Hepatocyte (in vitro differentiated cells): ENCODE results near the gene RBM12. TPM values are rescaled to one million over a fixed set of nuclear protein-coding genes. Genes with fewer than 3 reads are reported as not detected.

ENCODE experiments used
- DNase-seq: peaks from one replicate; pipeline ENCODE4 v3.0.0-alpha.2; 2016; ENCODE audit warnings: low spot score
- H2AFZ ChIP-seq: fragments of 200-600 bp; sonication (generic); 2 replicates; pipeline ENCODE4 v1.6.0; 2016; ENCODE audit warnings: antibody characterized with exemption, mild to moderate bottlenecking
- H3K27ac ChIP-seq: fragments of 200-600 bp; sonication (generic); 2 replicates; pipeline ENCODE4 v1.5.1; 2016; ENCODE audit warnings: mild to moderate bottlenecking
- H3K27me3 ChIP-seq: fragments of 200-600 bp; sonication (generic); 2 replicates; pipeline ENCODE4 v1.6.1; 2016
- H3K36me3 ChIP-seq: fragments of 200-600 bp; sonication (generic); replicated peaks from 2 replicates; pipeline ENCODE4 v1.5.1; 2016; ENCODE audit warnings: low read depth; ENCODE audit not compliant: insufficient read depth
- H3K4me1 ChIP-seq: fragments of 200-600 bp; sonication (generic); 2 replicates; pipeline ENCODE4 v1.5.1; 2016; ENCODE audit warnings: mild to moderate bottlenecking, moderate library complexity; ENCODE audit not compliant: insufficient read depth
- H3K4me2 ChIP-seq: fragments of 200-600 bp; sonication (generic); 2 replicates; pipeline ENCODE4 v1.6.0; 2016
- H3K4me3 ChIP-seq: fragments of 200-600 bp; sonication (generic); 2 replicates; pipeline ENCODE4 v1.5.1; 2016; ENCODE audit warnings: mild to moderate bottlenecking
- H3K79me2 ChIP-seq: fragments of 200-600 bp; sonication (generic); 2 replicates; pipeline ENCODE4 v1.6.0; 2017; ENCODE audit warnings: mild to moderate bottlenecking
- H3K9me2 ChIP-seq: fragments of 200-600 bp; sonication (generic); replicated peaks from 2 replicates; pipeline ENCODE4 v1.6.0; 2017; ENCODE audit warnings: mild to moderate bottlenecking; ENCODE audit not compliant: insufficient read depth
- H3K9me3 ChIP-seq: fragments of 200-600 bp; sonication (generic); 2 replicates; pipeline ENCODE4 v1.5.1; 2016; ENCODE audit warnings: low read depth, mild to moderate bottlenecking
- H4K20me1 ChIP-seq: fragments of 200-600 bp; sonication (generic); 2 replicates; pipeline ENCODE4 v1.6.0; 2016; ENCODE audit warnings: mild to moderate bottlenecking; ENCODE audit not compliant: insufficient read depth, poor library complexity, severe bottlenecking
- CTCF ChIP-seq: fragments of 200-600 bp; sonication (generic); IDR thresholded peaks from 2 replicates; pipeline ENCODE4 v1.5.1; 2016; ENCODE audit warnings: antibody characterized with exemption, mild to moderate bottlenecking; ENCODE audit not compliant: poor library complexity
- EZH2 ChIP-seq: fragments of 200-600 bp; sonication (generic); IDR thresholded peaks from 2 replicates; pipeline ENCODE4 v1.6.1; 2016; ENCODE audit warnings: antibody characterized with exemption, mild to moderate bottlenecking, borderline replicate concordance
- EZH2phosphoT487 ChIP-seq: fragments of 200-600 bp; sonication (generic); IDR thresholded peaks from one replicate; pipeline ENCODE4 v1.6.1; 2018; ENCODE audit warnings: antibody characterized with exemption, mild to moderate bottlenecking, low read depth, moderate library complexity; ENCODE audit not compliant: unreplicated experiment, severe bottlenecking
- WGBS: methylation state at CpG from one replicate; pipeline ENCODE4 v1.1.6; 2016; ENCODE audit warnings: low lambda C conversion rate; ENCODE audit errors: missing lambda C conversion rate; 5-methylcytosine and 5-hydroxymethylcytosine counted together
- polyA plus RNA-seq: library from polyadenylated mRNA; unstranded; fragments of >200 nt; fragmentation: Nextera tagmentation; extraction: Ambion mirVana; gene quantifications from 2 replicates; pipeline ENCODE4 v1.2.1, GENCODE V29; 2016
- total RNA-seq: library from RNA; depleted of rRNA; stranded (reverse); fragments of >200 nt; gene quantifications from 2 replicates; pipeline ENCODE4 v1.2.3, GENCODE V29; 2014

RBM12 gene
- total and polyA plus RNA-seq, 2 experiments from 2014 or later: 22.5 to 57.3 TPM

DNA sequence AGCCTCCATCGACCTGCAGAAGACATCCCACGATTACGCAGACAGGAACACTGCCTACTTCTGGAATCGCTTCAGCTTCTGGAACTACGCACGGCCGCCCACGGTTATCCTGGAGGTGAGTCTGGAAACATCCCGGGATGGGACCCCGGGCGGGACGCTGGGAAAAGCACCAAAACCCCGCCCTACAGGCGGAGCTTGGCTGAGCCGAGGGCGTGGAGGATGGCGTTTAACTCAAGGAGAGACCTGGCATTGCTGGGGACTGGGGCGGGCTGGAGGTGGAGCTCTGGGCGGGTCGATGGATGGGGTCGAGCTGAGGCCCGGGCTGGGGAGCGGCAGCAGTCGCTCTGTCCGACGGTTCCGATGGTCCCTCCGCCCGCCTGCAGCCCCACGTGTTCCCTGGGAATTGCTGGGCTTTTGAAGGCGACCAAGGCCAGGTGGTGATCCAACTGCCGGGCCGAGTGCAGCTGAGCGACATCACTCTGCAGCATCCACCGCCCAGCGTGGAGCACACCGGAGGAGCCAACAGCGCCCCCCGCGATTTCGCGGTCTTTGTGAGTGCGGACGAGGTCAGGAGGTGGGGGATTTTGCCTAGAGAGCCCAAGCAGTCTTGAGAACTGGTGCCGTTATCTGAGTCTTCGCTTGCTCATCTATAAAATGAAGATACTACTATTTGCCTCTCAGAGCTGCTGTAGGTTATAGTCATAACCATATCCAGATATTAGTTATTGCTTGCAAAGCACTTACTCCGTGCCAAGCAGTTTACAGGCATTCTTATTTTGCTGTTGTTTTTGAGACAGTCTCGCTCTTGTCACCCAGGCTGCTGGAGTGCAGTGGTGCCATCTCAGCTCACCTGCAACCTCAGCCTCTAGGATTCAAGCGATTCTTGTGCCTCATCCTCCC lies 45.3 kb downstream of the RBM12 start:
- H2AFZ ChIP-seq: peak overlapping the region; percentile 39

DNA sequence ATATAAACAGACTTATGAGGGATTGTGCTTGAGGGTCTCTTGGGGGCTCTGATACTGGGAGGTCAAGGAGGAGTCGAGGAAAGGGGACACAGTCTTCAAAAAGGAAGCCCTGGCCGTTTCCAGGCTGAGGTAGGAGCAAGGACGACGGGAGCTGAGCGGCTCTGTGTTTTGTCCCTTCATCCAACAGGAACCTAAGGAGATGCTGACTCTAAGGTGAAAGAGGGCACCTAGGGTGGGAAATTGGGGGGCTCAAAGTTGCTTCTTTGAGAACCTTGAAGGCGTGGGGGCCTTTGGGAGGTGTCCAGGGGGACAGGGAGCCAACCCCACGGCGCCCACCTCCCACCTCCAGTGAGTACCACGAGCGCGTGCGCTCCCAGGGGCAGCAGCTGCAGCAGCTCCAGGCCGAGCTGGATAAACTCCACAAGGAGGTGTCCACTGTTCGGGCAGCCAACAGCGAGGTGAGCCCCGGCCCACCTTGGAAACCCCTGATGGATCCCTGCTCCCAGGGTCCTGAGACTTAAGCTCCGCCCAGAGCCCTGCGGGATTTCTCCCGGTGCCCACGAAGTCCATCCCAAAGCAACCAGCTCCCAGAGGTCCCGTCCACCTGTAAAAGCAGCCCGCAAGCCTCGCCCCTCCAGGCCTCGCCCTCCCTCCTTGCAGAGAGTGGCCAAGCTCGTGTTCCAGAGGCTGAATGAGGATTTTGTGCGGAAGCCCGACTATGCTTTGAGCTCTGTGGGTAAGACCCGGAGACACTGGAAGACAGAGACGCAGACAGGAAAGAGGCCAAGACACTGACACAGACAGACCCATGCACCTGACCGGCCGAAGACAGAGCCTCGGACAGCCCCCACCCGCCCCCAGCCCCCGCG lies 46.2 kb downstream of the RBM12 start:
- Histone ChIP-seq H2AFZ (peak overlapping the region; percentile 39), H3K4me2 (peak overlapping the region; percentile 97), H3K9me2 (no peaks in the 10 kb centered on the region), H3K36me3 (no peaks in the 10 kb centered on the region), H3K9me3 (no peaks in the 10 kb centered on the region), H3K79me2 (no peaks in the 10 kb centered on the region), H3K27me3 (no peaks in the 10 kb centered on the region), H3K27ac (no peak overlapping the region), H3K4me1 (peaks cover 8% of the 10 kb centered on the region), H3K4me3 (peak overlapping the region; percentile 31), H4K20me1 (no peaks in the 10 kb centered on the region)
- WGBS: 36% methylated on average over 31 of the region's 35 CpGs
- no peak for TF ChIP-seq CTCF
- TF ChIP-seq EZH2phosphoT487: no peak
- DNase-seq: no peak

More for the DNA sequence above, 45.3 kb downstream of the RBM12 start:
- TF ChIP-seq EZH2 (no peak), CTCF (peak; percentile 42), EZH2phosphoT487 (no peak)
- Histone ChIP-seq H3K36me3 (no peaks in the 10 kb centered on the region), H3K27me3 (no peaks in the 10 kb centered on the region), H3K4me1 (peaks cover 8% of the 10 kb centered on the region), H3K27ac (no peak overlapping the region), H3K79me2 (no peaks in the 10 kb centered on the region), H3K9me3 (no peaks in the 10 kb centered on the region), H3K9me2 (no peaks in the 10 kb centered on the region), H3K4me3 (peak overlapping the region; percentile 53), H3K4me2 (peak overlapping the region; percentile 97), H4K20me1 (no peaks in the 10 kb centered on the region)
- 7% methylated on average over 42 of the region's 49 CpGs for WGBS
- peak; percentile 90 for DNase-seq

DNA sequence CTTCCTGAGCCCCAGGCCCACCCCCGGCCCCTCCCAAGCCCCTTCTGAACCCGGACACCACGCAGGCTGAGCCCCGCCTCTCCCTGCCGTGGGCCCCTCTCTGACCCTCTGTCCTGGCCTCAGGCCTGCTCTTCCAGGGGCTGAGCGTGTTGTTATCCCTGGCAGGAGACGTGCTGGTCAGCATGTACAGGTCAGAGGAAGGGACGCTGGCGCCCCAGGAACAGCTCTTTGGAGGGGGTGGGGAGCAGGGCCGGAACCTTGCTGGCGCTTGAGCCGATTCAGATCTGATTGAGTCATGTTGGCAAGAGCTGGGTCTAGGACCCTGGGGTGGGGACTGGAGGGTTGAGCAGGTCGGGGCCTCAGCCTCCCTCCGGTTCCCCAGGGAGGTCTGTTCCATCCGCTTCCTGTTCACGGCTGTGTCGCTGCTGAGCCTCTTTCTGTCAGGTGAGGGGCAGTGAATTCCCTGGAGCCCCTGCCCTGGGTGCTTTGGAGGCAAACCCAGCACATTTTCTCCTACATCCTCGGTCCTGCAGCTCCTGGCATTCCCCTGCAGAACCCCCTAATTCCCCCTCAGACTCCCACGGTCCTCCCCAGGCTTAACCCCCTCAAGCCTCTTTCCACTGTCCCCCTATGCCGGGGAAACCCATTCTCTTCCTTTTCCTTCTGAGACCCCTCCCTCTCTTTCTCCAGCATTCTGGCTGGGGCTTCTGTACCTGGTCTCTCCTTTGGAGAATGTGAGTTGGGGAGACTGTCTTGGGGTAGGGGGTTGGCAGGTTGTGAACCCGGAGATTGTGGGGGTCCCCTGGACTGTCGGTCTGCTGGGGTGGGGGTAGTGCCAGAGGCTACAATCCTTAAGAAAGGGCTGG lies 47.1 kb downstream of the RBM12 start:
- Histone ChIP-seq H3K36me3 (no peaks in the 10 kb centered on the region), H3K9me2 (no peaks in the 10 kb centered on the region), H3K4me3 (no peak overlapping the region), H3K9me3 (no peaks in the 10 kb centered on the region), H3K27me3 (no peaks in the 10 kb centered on the region), H3K79me2 (no peaks in the 10 kb centered on the region), H3K27ac (peak overlapping the region; percentile 52), H2AFZ (peak overlapping the region; percentile 55), H3K4me2 (peak overlapping the region; percentile 97), H3K4me1 (peaks cover 8% of the 10 kb centered on the region), H4K20me1 (no peaks in the 10 kb centered on the region)
- peak; percentile 69 for DNase-seq
- no peak for TF ChIP-seq EZH2phosphoT487
- peak; percentile 24 for TF ChIP-seq CTCF
- TF ChIP-seq EZH2: no peak
- 30% methylated on average over 21 of the region's 22 CpGs for WGBS
